ENCODE results near the gene VEGFA.

GRCh38 chr6:43828711-43829110 is 58.7 kb downstream of the VEGFA start:
- TF ChIP-seq EZH2 (IDR thresholded peaks at IDR 0.05; ENCODE audit: borderline replicate concordance, low read length) (no peak), CTCF (conservative IDR thresholded peaks at IDR 0.05 in 1 of 2, IDR thresholded peaks at IDR 0.05 in 1 of 2; ENCODE audit: extremely low read depth in 1 of 2, insufficient read depth in 1 of 2, low read depth in 1 of 2, low read length in 2 of 2) (no peak)
